H9 (cell line): ENCODE results near the gene TFPI. TPM values are rescaled to one million over a fixed set of nuclear protein-coding genes. Genes with fewer than 3 reads are reported as not detected.

ENCODE experiments used
- DNase-seq: peaks from one replicate; pipeline ENCODE4 v3.0.0-alpha.2; 2017
- H2AFZ ChIP-seq: one replicate; pipeline ENCODE4 v1.6.1; 2013; ENCODE audit warnings: mild to moderate bottlenecking, low read length, control low read depth, moderate library complexity
- H2AK5ac ChIP-seq: 2 replicates; pipeline ENCODE4 v1.6.1; 2013; ENCODE audit warnings: low read length, control low read depth, mixed read lengths; ENCODE audit not compliant: insufficient read length
- H2BK120ac ChIP-seq: one replicate; pipeline ENCODE4 v1.6.1; 2013; ENCODE audit warnings: low read depth, mild to moderate bottlenecking, low read length, control low read depth, inconsistent platforms; ENCODE audit not compliant: poor library complexity, severe bottlenecking
- H2BK12ac ChIP-seq: 2 replicates; pipeline ENCODE4 v1.6.1; 2013; ENCODE audit warnings: low read length, control low read depth, mixed read lengths, low read depth; ENCODE audit not compliant: insufficient read length
- H2BK15ac ChIP-seq: 2 replicates; pipeline ENCODE4 v1.6.1; 2013; ENCODE audit warnings: low read depth, low read length, control low read depth
- H2BK20ac ChIP-seq: one replicate; pipeline ENCODE4 v1.6.1; 2013; ENCODE audit warnings: low read depth, mild to moderate bottlenecking, low read length, control low read depth, inconsistent platforms; ENCODE audit not compliant: poor library complexity, severe bottlenecking
- H2BK5ac ChIP-seq: 2 replicates; pipeline ENCODE4 v1.6.1; 2013; ENCODE audit warnings: low read length, control low read depth, mixed read lengths; ENCODE audit not compliant: insufficient read length
- H3K14ac ChIP-seq: 2 replicates; pipeline ENCODE4 v1.6.1; 2013; ENCODE audit warnings: low read length, control low read depth; ENCODE audit not compliant: insufficient read depth
- H3K18ac ChIP-seq: 2 replicates; pipeline ENCODE4 v1.6.1; 2013; ENCODE audit warnings: low read depth, mild to moderate bottlenecking, mixed read lengths, low read length, control low read depth; ENCODE audit not compliant: insufficient read length
- H3K23ac ChIP-seq: 2 replicates; pipeline ENCODE4 v1.6.1; 2013; ENCODE audit warnings: low read length, control low read depth, mixed read lengths, low read depth; ENCODE audit not compliant: insufficient read length
- H3K23me2 ChIP-seq: 2 replicates; pipeline ENCODE4 v1.6.1; 2013; ENCODE audit warnings: low read depth, mild to moderate bottlenecking, mixed read lengths, low read length, control low read depth; ENCODE audit not compliant: insufficient read length, poor library complexity, severe bottlenecking
- H3K27ac ChIP-seq: 2 replicates; pipeline ENCODE4 v1.5.1; 2013; ENCODE audit warnings: low read length, control low read depth, mixed read lengths, low read depth; ENCODE audit not compliant: insufficient read length
- H3K27me3 ChIP-seq: 2 replicates; pipeline ENCODE4 v1.6.1; 2013; ENCODE audit warnings: low read length, control low read depth, inconsistent platforms; ENCODE audit not compliant: insufficient read depth
- H3K4ac ChIP-seq: 2 replicates; pipeline ENCODE4 v1.6.1; 2013; ENCODE audit warnings: low read depth, mild to moderate bottlenecking, control low read depth, inconsistent platforms, low read length, moderate library complexity
- H3K4me1 ChIP-seq: 2 replicates; pipeline ENCODE4 v1.6.1; 2013; ENCODE audit warnings: low read length, control low read depth, inconsistent platforms; ENCODE audit not compliant: insufficient read depth
- H3K4me2 ChIP-seq: 2 replicates; pipeline ENCODE4 v1.6.1; 2013; ENCODE audit warnings: low read length, control low read depth, mixed read lengths; ENCODE audit not compliant: insufficient read length, insufficient read depth
- H3K56ac ChIP-seq: 2 replicates; pipeline ENCODE4 v1.6.1; 2013; ENCODE audit warnings: low read depth, mild to moderate bottlenecking, mixed read lengths, low read length, control low read depth; ENCODE audit not compliant: insufficient read length
- H3K79me1 ChIP-seq: 2 replicates; pipeline ENCODE4 v1.6.1; 2013; ENCODE audit warnings: low read depth, mild to moderate bottlenecking, moderate library complexity, low read length, control low read depth, inconsistent platforms; ENCODE audit not compliant: insufficient read depth, poor library complexity, severe bottlenecking
- H3K79me2 ChIP-seq: 2 replicates; pipeline ENCODE4 v1.6.1; 2013; ENCODE audit warnings: low read length, control low read depth, inconsistent platforms; ENCODE audit not compliant: insufficient read depth
- H3K9ac ChIP-seq: 2 replicates; pipeline ENCODE4 v1.6.1; 2013; ENCODE audit warnings: low read length, control low read depth, mixed read lengths; ENCODE audit not compliant: insufficient read length; ENCODE audit errors: extremely low read depth
- H3K9me3 ChIP-seq: one replicate; pipeline ENCODE4 v1.6.1; 2013; ENCODE audit warnings: low read depth, low read length, inconsistent platforms; ENCODE audit not compliant: control insufficient read depth
- H3T11ph ChIP-seq: one replicate; pipeline ENCODE4 v1.6.1; 2013; ENCODE audit warnings: mild to moderate bottlenecking, low read length, control low read depth, inconsistent platforms
- H4K20me1 ChIP-seq: one replicate; pipeline ENCODE4 v1.6.1; 2013; ENCODE audit not compliant: control insufficient read depth, insufficient read length, insufficient read depth
- H4K5ac ChIP-seq: 2 replicates; pipeline ENCODE4 v1.6.1; 2013; ENCODE audit warnings: low read depth, mild to moderate bottlenecking, mixed read lengths, low read length, control low read depth; ENCODE audit not compliant: insufficient read length
- H4K8ac ChIP-seq: replicated peaks from 2 replicates; pipeline ENCODE4 v1.6.1; 2013; ENCODE audit warnings: low read length, control low read depth, mixed read lengths, low read depth; ENCODE audit not compliant: insufficient read length
- H4K91ac ChIP-seq: 2 replicates; pipeline ENCODE4 v1.6.1; 2013; ENCODE audit warnings: low read depth, mild to moderate bottlenecking, moderate library complexity, mixed read lengths, low read length, control low read depth; ENCODE audit not compliant: insufficient read length
- H3K27ac Mint-ChIP-seq, 3 experiments: 2 replicates in 2 of 3; 3 replicates in 1 of 3; pipeline ENCODE4 v1.8.0; 2020 to 2021; ENCODE audit warnings: mixed read lengths in 3 of 3, mild to moderate bottlenecking in 1 of 3, moderate library complexity in 1 of 3
- H3K27me3 Mint-ChIP-seq: 2 replicates; pipeline ENCODE4 v1.8.0; 2021; ENCODE audit warnings: low read depth, mild to moderate bottlenecking, moderate library complexity, mixed read lengths
- H3K36me3 Mint-ChIP-seq, 3 experiments: 2 replicates in 2 of 3; 3 replicates in 1 of 3; pipeline ENCODE4 v1.8.0; 2020 to 2021; ENCODE audit warnings: low read depth in 3 of 3, mixed read lengths in 3 of 3; ENCODE audit not compliant: insufficient read depth in 1 of 3
- H3K4me1 Mint-ChIP-seq, 2 experiments: 2 replicates each; pipeline ENCODE4 v1.8.0; 2020; ENCODE audit warnings: mixed read lengths in 2 of 2
- H3K4me3 Mint-ChIP-seq, 2 experiments: 2 replicates in 1 of 2; 3 replicates in 1 of 2; pipeline ENCODE4 v1.8.0; 2020 to 2021; ENCODE audit warnings: mild to moderate bottlenecking in 2 of 2, mixed read lengths in 2 of 2, moderate library complexity in 1 of 2
- H3K9me3 Mint-ChIP-seq, 2 experiments: 2 replicates in 1 of 2; 3 replicates in 1 of 2; pipeline ENCODE4 v1.8.0; 2020; ENCODE audit warnings: mild to moderate bottlenecking in 2 of 2, mixed read lengths in 2 of 2, moderate library complexity in 1 of 2
- CTCF ChIP-seq: fragments of 200-600 bp; sonication (generic); conservative IDR thresholded peaks from 3 replicates; pipeline ENCODE4 v1.8.0; 2021; ENCODE audit warnings: antibody characterized with exemption, mild to moderate bottlenecking
- WGBS: extraction: QIAGEN DNeasy Blood & Tissue Kit; methylation state at CpG from one replicate; pipeline ENCODE4 v1.1.7; 2013; ENCODE audit warnings: missing lambda C conversion rate, low lambda C conversion rate, mixed read lengths; ENCODE audit not compliant: insufficient read length; ENCODE audit errors: extremely low coverage; 5-methylcytosine and 5-hydroxymethylcytosine counted together
- total RNA-seq: library from RNA; stranded (reverse); gene quantifications from 2 replicates; pipeline ENCODE4 v1.2.1, GENCODE V29; 2021

Gene TFPI
- total RNA-seq, 1 experiment from 2014 or later: 5.8 TPM

GRCh38 chr2:187493877-187494568 is 60.2 kb downstream of the TFPI start:
- H3K27me3 Mint-ChIP-seq: no peaks in the 10 kb centered on the region; the same call in 1 of the 2 replicates
- H3K9me3 Mint-ChIP-seq: peaks cover 27% of the 10 kb centered on the region in 2 experiments

More at GRCh38 chr2:187493877-187494568, 60.2 kb downstream of the TFPI start:
- no peaks in the 10 kb centered on the region for H4K20me1 ChIP-seq
- no peak overlapping the region for H3K27ac ChIP-seq
- H2BK12ac ChIP-seq: no peak overlapping the region
- no peak overlapping the region for H4K8ac ChIP-seq
- no peak overlapping the region for H4K5ac ChIP-seq
- H2AFZ ChIP-seq: no peak overlapping the region
- H2BK120ac ChIP-seq: no peak overlapping the region
- no peak overlapping the region for H2AK5ac ChIP-seq
- no peak overlapping the region for H3T11ph ChIP-seq
- H2BK15ac ChIP-seq: no peak overlapping the region
- H2BK20ac ChIP-seq: no peak overlapping the region
- H3K4ac ChIP-seq: no peak overlapping the region
- no peak for TF ChIP-seq CTCF
- H3K9me3 ChIP-seq: peaks cover 14% of the 10 kb centered on the region
- no peaks in the 10 kb centered on the region for H3K23me2 ChIP-seq
- Mint-ChIP-seq H3K4me1 (no peaks in the 10 kb centered on the region), H3K4me3 (no peak overlapping the region), H3K27ac (no peak overlapping the region), H3K36me3 (peaks cover 14 to 28% (median 27%) of the 10 kb centered on the region in 3 experiments)
- H3K9ac ChIP-seq: no peak overlapping the region
- H3K4me1 ChIP-seq: no peaks in the 10 kb centered on the region
- no peak overlapping the region for H3K4me2 ChIP-seq
- H3K56ac ChIP-seq: no peak overlapping the region
- H3K79me1 ChIP-seq: no peaks in the 10 kb centered on the region
- no peak overlapping the region for H3K14ac ChIP-seq
- H4K91ac ChIP-seq: no peak overlapping the region
- DNase-seq: no peak
- WGBS: no CpG with 5 or more reads among the region's 3 CpGs
- no peaks in the 10 kb centered on the region for H3K79me2 ChIP-seq
- no peaks in the 10 kb centered on the region for H3K27me3 ChIP-seq
- no peak overlapping the region for H3K18ac ChIP-seq
- no peak overlapping the region for H2BK5ac ChIP-seq
- no peak overlapping the region for H3K23ac ChIP-seq
